GM06990 (cell line): ENCODE measurements around the gene GRM3.

Experiments
- DNase-seq: peaks from one replicate; pipeline ENCODE4 v3.0.0-alpha.2; 2011; ENCODE audit not compliant: insufficient read length; ENCODE audit errors: extremely low read depth
- H3K27me3 ChIP-seq: replicated peaks from 2 replicates; pipeline ENCODE4 v1.6.0; 2011; ENCODE audit warnings: low read length; ENCODE audit not compliant: control insufficient read depth, insufficient read depth
- H3K36me3 ChIP-seq: 2 replicates; pipeline ENCODE4 v1.5.1; 2011; ENCODE audit warnings: low read length; ENCODE audit not compliant: control insufficient read depth, insufficient read depth
- H3K4me3 ChIP-seq: replicated peaks from 2 replicates; pipeline ENCODE4 v1.5.1; 2011; ENCODE audit warnings: low read depth, mild to moderate bottlenecking, control low read depth, low read length
- CTCF ChIP-seq: IDR thresholded peaks from 2 replicates; pipeline ENCODE4 v1.5.1; 2011; ENCODE audit warnings: low read length, control low read depth, mild to moderate bottlenecking, inconsistent platforms; ENCODE audit not compliant: insufficient read depth, poor library complexity, severe bottlenecking

Gene GRM3

GRCh38 chr7:86653919-86654659, 10.4 kb downstream of the GRM3 start:
- no peak for TF ChIP-seq CTCF
- Histone ChIP-seq H3K27me3 (no peaks in the 10 kb centered on the region), H3K36me3 (no peaks in the 10 kb centered on the region), H3K4me3 (no peak overlapping the region)
- no peak for DNase-seq

GRCh38 chr7:86657948-86658347, 14.2 kb downstream of the GRM3 start:
- Histone ChIP-seq H3K36me3 (no peaks in the 10 kb centered on the region), H3K27me3 (no peaks in the 10 kb centered on the region), H3K4me3 (no peak overlapping the region)
- TF ChIP-seq CTCF: no peak
- DNase-seq: no peak

GRCh38 chr7:86660950-86661462, 17.3 kb downstream of the GRM3 start:
- no peak for TF ChIP-seq CTCF
- no peak for DNase-seq
- Histone ChIP-seq H3K4me3 (no peak overlapping the region), H3K27me3 (no peaks in the 10 kb centered on the region), H3K36me3 (no peaks in the 10 kb centered on the region)

- H3K36me3 ChIP-seq: no peaks in the 10 kb centered on the region
- no peak for TF ChIP-seq CTCF
Observed at GRCh38 chr7:86664486-86664885, 20.8 kb downstream of the GRM3 start.

GRCh38 chr7:86664991-86665390, 21.3 kb downstream of the GRM3 start:
- H3K36me3 ChIP-seq: no peaks in the 10 kb centered on the region
- DNase-seq: no peak
- TF ChIP-seq CTCF: no peak
- H3K27me3 ChIP-seq: no peaks in the 10 kb centered on the region
- no peak overlapping the region for H3K4me3 ChIP-seq

More at GRCh38 chr7:86664486-86664885, 20.8 kb downstream of the GRM3 start:
- no peaks in the 10 kb centered on the region for H3K27me3 ChIP-seq
- H3K4me3 ChIP-seq: no peak overlapping the region
- DNase-seq: no peak

- TF ChIP-seq CTCF: no peak
- DNase-seq: no peak
- Histone ChIP-seq H3K36me3 (no peaks in the 10 kb centered on the region), H3K27me3 (no peaks in the 10 kb centered on the region), H3K4me3 (no peak overlapping the region)
Observed at GRCh38 chr7:86665669-86666068, 22.0 kb downstream of the GRM3 start.
